Measurements from ENCODE around the gene PIK3C2B.

The PIK3C2B gene

DNA sequence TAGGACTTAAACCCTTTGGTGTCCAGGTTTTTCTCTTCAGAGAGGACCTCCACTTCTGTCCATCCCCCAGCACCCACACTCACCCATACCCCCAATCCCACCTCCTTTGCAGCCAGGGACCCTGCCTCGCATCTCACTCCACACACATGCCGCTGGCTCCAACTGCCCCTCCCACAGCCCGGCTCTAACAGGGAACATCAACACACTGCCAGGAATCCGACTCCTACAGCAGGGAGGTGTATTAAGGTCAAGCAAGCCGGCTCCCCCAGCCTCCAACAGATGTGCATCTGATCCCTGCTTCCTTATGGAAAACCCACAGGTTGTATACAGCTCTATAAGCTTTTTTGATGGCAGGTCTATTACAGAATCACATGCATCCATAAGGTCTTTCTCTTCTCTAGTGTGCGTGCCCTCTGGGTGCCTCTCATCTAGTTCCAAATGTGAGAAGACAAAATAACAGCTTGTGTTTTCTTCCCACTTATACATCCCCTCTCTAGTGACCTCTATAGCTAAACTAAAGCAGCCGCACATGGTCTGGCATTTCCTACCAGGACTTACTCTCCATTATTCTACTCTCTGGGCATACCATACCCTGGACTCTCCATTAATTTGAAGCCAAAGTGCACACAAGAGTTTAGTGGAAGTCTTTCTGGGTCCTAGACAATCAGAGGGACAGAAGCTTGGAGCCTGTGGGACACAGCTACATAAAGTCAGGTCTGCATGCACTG, 16.3 kb downstream of the PIK3C2B start:
- H3K36me3 Mint-ChIP-seq (ENCODE audit: low read depth): no peaks in the 10 kb centered on the region
- peaks cover 91% of the 10 kb centered on the region for H3K4me1 Mint-ChIP-seq
- peaks cover 5% of the 10 kb centered on the region for H3K27me3 Mint-ChIP-seq (ENCODE audit: low read depth)
- peak overlapping the region; percentile 48 to 57 (median 49) for H3K27ac Mint-ChIP-seq
- peak overlapping the region in 1 of 3 experiments; percentile 2 for H3K4me3 Mint-ChIP-seq
- no peaks in the 10 kb centered on the region for H3K9me3 Mint-ChIP-seq
- TF ChIP-seq, protein P1, sequence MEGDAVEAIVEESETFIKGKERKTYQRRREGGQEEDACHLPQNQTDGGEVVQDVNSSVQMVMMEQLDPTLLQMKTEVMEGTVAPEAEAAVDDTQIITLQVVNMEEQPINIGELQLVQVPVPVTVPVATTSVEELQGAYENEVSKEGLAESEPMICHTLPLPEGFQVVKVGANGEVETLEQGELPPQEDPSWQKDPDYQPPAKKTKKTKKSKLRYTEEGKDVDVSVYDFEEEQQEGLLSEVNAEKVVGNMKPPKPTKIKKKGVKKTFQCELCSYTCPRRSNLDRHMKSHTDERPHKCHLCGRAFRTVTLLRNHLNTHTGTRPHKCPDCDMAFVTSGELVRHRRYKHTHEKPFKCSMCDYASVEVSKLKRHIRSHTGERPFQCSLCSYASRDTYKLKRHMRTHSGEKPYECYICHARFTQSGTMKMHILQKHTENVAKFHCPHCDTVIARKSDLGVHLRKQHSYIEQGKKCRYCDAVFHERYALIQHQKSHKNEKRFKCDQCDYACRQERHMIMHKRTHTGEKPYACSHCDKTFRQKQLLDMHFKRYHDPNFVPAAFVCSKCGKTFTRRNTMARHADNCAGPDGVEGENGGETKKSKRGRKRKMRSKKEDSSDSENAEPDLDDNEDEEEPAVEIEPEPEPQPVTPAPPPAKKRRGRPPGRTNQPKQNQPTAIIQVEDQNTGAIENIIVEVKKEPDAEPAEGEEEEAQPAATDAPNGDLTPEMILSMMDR (IDR thresholded peaks at IDR 0.05; ENCODE audit: unreplicated experiment in 3 of 3): no peak

DNA sequence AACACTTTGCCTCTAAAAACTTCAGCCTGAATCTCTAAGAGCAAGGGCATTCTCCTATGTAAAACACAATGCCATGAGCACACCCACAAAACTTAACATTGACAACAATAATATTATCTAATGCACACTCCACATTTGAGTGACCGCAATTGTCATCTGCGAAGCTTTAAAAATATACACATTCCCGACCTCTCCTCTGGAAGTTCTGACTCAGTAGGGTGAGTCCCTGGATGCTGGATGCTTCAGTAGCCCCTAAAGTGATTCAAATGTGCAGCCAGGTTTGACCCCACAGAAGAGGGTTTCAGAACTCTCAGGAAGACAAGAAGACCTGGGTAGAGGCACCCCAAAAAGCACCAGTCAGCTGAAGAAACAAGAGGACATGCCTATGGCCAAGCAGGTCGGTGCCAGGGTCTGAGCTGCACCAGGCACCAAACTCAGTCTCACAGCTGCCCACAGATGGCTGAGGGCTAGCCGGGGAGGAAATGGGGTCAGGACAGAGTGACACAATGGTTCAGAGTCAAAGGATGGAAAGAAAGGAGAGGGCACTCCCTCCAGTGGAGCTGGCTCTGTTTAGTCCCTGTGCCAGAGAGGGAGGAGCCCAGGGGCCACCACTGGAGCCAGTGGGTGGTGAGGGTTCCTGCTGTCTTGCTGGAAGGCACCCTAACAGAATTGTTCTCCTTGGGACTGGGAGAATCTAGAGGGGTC, 17.4 kb downstream of the PIK3C2B start:
- peak overlapping the region; percentile 3 to 69 (median 9) for H3K27ac Mint-ChIP-seq
- H3K4me3 Mint-ChIP-seq: no peak overlapping the region
- TF ChIP-seq, protein P1 (IDR thresholded peaks at IDR 0.05; ENCODE audit: unreplicated experiment in 3 of 3): no peak
- no peaks in the 10 kb centered on the region for H3K9me3 Mint-ChIP-seq
- peaks cover 85% of the 10 kb centered on the region for H3K4me1 Mint-ChIP-seq
- H3K36me3 Mint-ChIP-seq (ENCODE audit: low read depth): no peaks in the 10 kb centered on the region
- peaks cover 5% of the 10 kb centered on the region for H3K27me3 Mint-ChIP-seq (ENCODE audit: low read depth)

DNA sequence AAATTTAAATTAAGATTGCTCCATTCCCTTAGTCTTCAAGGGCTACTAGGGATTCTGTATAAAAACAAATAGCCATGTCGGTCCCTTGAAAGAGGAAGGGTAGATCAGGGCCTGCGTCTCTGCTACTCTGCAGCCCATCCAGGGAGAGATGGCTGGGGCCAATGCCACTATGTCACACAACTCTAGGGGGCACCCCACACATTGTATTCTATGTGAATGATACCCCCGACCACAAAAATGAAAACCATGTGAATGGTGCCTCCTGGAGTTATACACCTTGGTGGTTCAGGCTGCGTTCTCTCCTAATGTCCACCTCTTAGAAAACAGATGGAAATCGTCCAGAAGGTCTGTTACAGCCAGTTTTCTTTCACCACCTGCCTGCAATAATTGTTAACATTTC, 18.0 kb downstream of the PIK3C2B start:
- peak overlapping the region; percentile 3 to 69 (median 9) for H3K27ac Mint-ChIP-seq
- H3K4me3 Mint-ChIP-seq: no peak overlapping the region
- H3K9me3 Mint-ChIP-seq: no peaks in the 10 kb centered on the region
- peaks cover 3% of the 10 kb centered on the region for H3K36me3 Mint-ChIP-seq (ENCODE audit: low read depth)
- TF ChIP-seq, protein P1 (IDR thresholded peaks at IDR 0.05; ENCODE audit: unreplicated experiment in 3 of 3): no peak
- peaks cover 79% of the 10 kb centered on the region for H3K4me1 Mint-ChIP-seq
- H3K27me3 Mint-ChIP-seq (ENCODE audit: low read depth): peaks cover 5% of the 10 kb centered on the region

DNA sequence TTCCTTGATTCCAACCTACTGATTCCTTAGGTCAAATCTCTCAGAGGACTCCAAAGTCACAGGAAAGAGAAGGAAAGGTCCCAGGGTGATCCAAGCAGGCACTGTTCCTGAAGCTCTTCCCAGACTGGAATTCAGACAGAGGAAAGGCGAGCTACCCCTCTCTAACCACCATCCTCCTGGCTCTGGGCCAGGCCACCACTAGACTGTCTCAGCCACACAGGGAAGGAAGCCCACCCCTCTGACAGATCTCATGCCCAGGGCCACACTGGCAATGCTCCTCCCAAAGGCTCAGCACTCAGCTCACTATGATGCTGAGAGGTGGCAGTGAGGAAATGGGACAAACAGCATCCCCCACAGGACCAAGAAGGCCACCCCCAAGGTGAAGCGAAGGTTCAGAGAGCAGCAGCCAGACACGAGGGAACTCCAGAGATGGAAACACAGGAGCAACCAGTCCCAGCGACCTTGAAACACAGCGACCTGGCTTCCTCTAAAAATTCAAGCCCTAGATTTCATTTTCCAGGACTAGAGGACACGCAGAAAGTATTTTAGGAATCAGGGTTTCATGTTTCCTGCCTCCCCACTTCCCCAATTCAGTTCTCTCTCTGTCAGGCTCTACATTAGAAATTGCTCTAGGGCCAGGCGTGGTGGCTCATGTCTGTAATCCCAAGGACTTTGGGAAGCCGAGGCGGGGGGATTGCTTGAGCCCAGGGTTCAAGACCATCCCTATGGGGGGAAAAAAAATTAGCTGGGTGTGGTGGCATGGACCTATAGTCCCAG, 18.8 kb downstream of the PIK3C2B start:
- Mint-ChIP-seq H3K36me3 (ENCODE audit: low read depth) (peaks cover 3% of the 10 kb centered on the region), H3K4me1 (peaks cover 72% of the 10 kb centered on the region), H3K9me3 (no peaks in the 10 kb centered on the region), H3K27me3 (ENCODE audit: low read depth) (peaks cover 5% of the 10 kb centered on the region), H3K4me3 (peak overlapping the region in 1 of 3 experiments; percentile 37), H3K27ac (peak overlapping the region; percentile 75 to 88 (median 80))
- TF ChIP-seq, protein P1 (IDR thresholded peaks at IDR 0.05; ENCODE audit: unreplicated experiment in 3 of 3): no peak

DNA sequence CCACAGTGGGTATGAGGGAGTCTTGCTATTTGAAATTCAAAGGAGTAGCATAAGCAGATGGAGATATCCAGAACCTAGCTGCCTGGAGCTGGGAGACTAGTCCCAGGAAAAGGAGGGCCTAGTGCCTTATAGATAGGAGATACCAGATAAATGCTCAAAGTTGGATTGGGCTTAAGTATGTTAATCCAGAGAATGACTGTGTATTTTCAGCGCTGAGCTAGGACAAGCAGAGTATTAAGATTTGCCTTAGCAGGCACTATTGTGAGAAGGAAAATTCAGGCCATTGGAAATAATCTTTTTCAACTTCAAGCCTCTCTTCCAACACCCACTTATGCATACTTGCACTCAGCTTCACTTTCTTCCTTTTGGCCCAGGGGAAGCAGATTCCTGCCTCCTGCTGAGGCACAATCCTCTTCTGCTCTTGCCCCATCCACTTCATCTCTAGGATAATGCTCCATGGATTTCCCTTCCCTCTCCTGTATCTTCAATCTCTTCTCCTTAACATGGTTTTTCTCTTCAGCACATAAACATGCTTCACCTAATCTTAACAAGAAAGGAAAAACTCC, 21.1 kb downstream of the PIK3C2B start:
- Mint-ChIP-seq H3K4me3 (no peak overlapping the region), H3K27me3 (ENCODE audit: low read depth) (no peaks in the 10 kb centered on the region), H3K9me3 (no peaks in the 10 kb centered on the region), H3K27ac (no peak overlapping the region), H3K36me3 (ENCODE audit: low read depth) (peaks cover 22% of the 10 kb centered on the region), H3K4me1 (peaks cover 50% of the 10 kb centered on the region)
- TF ChIP-seq, protein P1 (IDR thresholded peaks at IDR 0.05; ENCODE audit: unreplicated experiment in 3 of 3): no peak
